T-cell (primary cell): ENCODE results near the gene NR1I3. TPM values are rescaled to one million over a fixed set of nuclear protein-coding genes. Genes with fewer than 3 reads are reported as not detected.

Experiments used
- total RNA-seq, 35 experiments: library from RNA in 6 of 35; stranded (reverse) in 6 of 35; fragments of 120-200 nt in 1 of 35; gene quantifications; one replicate each; pipeline versions ENCODE4 v1.2.1 to v1.2.4 and lab custom pipeline; 2013 to 2026

NR1I3 gene
- total RNA-seq, 5 donors from 2014 or later (not counting 1 experiment from before 2014, with no cell fraction given), result not detected

Other genes with a start within 250 kb of the NR1I3 start
- gene F11R, start 217.1 kb downstream of the NR1I3 start, total RNA-seq, result 10 to 100 TPM; 14.6 to 21.0 (median 18.7) TPM
- 100 to 1,000 TPM in 2 of 5 donors, 10 to 100 TPM in 3; 39.9 to 130 (median 94.8) TPM for gene TSTD1, start 199.2 kb downstream of the NR1I3 start, total RNA-seq
- gene USF1, start 192.2 kb downstream of the NR1I3 start, total RNA-seq, result 10 to 100 TPM; 65.4 to 96.1 (median 92.2) TPM
- gene ARHGAP30, start 168.3 kb downstream of the NR1I3 start, total RNA-seq, result 100 to 1,000 TPM; 193 to 299 (median 279) TPM
- gene NECTIN4, start 148.6 kb downstream of the NR1I3 start, total RNA-seq, result under 1 TPM in 1 of 5 donors, not detected in 4; 0.06 TPM
- gene KLHDC9, start 139.8 kb downstream of the NR1I3 start, total RNA-seq, result 1 to 10 TPM in 1 of 5 donors, under 1 TPM in 2, not detected in 2; 0.82 to 1.6 (median 0.86) TPM
- gene PFDN2, start 120.2 kb downstream of the NR1I3 start, total RNA-seq, result 10 to 100 TPM; 32.4 to 48.3 (median 42.1) TPM
- 10 to 100 TPM; 23.4 to 44.7 (median 41.7) TPM for gene NIT1, start 120.1 kb downstream of the NR1I3 start, total RNA-seq
- gene DEDD, start 105.5 kb downstream of the NR1I3 start, total RNA-seq, result 10 to 100 TPM; 34.3 to 43.6 (median 40.6) TPM
- gene UFC1, start 84.2 kb downstream of the NR1I3 start, total RNA-seq, result 100 to 1,000 TPM in 2 of 5 donors, 10 to 100 TPM in 3; 82.9 to 109 (median 93.8) TPM
- gene USP21, start 78.7 kb downstream of the NR1I3 start, total RNA-seq, result 10 to 100 TPM; 37.4 to 69.0 (median 59.5) TPM
- 10 to 100 TPM; 38.3 to 85.4 (median 69.2) TPM for gene PPOX, start 71.8 kb downstream of the NR1I3 start, total RNA-seq
- gene B4GALT3, start 60.7 kb downstream of the NR1I3 start, total RNA-seq, result 10 to 100 TPM; 48.4 to 77.8 (median 69.3) TPM
- 1 to 10 TPM in 4 of 5 donors, under 1 TPM in 1; 0.86 to 1.8 (median 1.4) TPM for gene ADAMTS4, start 39.1 kb downstream of the NR1I3 start, total RNA-seq
- 10 to 100 TPM; 57.3 to 92.2 (median 88.2) TPM for gene NDUFS2, start 35.8 kb downstream of the NR1I3 start, total RNA-seq
- gene FCER1G, start 22.9 kb downstream of the NR1I3 start, total RNA-seq, result 1 to 10 TPM; 2.5 to 5.2 (median 3.5) TPM
- gene APOA2, start 14.6 kb downstream of the NR1I3 start, total RNA-seq, result 1 to 10 TPM in 3 of 5 donors, not detected in 2; 2.2 to 5.5 (median 3.7) TPM
- gene TOMM40L, start 12.1 kb downstream of the NR1I3 start, total RNA-seq, result 10 to 100 TPM in 4 of 5 donors, 1 to 10 TPM in 1; 6.3 to 12.2 (median 11.0) TPM
- gene PCP4L1, start 20.5 kb upstream of the NR1I3 start, total RNA-seq, result not detected
- gene MPZ, start 71.8 kb upstream of the NR1I3 start, total RNA-seq, result 1 to 10 TPM; 3.4 to 7.9 (median 6.1) TPM
- 100 to 1,000 TPM in 3 of 5 donors, 10 to 100 TPM in 2; 86.4 to 106 (median 103) TPM for gene SDHC, start 76.2 kb upstream of the NR1I3 start, total RNA-seq
- not detected for gene CFAP126, start 129.7 kb upstream of the NR1I3 start, total RNA-seq